Measurements from ENCODE around the gene UPK1A. TPM values are rescaled to one million over a fixed set of nuclear protein-coding genes. Genes with fewer than 3 reads are reported as not detected.

The UPK1A gene
- total and polyA plus RNA-seq, 9 of the 15 experiments (the other 6 are each of a cell fraction or from before 2014, with no cell fraction given): 0.06 to 0.13 TPM; not detected in 7

- no peak for TF ChIP-seq FOXP4 (CRISPR knock-in tag; IDR thresholded peaks at IDR 0.05; ENCODE audit: borderline replicate concordance)
- no peak for TF ChIP-seq TCF3 (CRISPR knock-in tag; IDR thresholded peaks at IDR 0.05)
- TF ChIP-seq ZNF239 (CRISPR knock-in tag; IDR thresholded peaks at IDR 0.05): no peak
- TF ChIP-seq, protein P1, sequence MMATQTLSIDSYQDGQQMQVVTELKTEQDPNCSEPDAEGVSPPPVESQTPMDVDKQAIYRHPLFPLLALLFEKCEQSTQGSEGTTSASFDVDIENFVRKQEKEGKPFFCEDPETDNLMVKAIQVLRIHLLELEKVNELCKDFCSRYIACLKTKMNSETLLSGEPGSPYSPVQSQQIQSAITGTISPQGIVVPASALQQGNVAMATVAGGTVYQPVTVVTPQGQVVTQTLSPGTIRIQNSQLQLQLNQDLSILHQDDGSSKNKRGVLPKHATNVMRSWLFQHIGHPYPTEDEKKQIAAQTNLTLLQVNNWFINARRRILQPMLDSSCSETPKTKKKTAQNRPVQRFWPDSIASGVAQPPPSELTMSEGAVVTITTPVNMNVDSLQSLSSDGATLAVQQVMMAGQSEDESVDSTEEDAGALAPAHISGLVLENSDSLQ (IDR thresholded peaks at IDR 0.05): peak; percentile 83
- peak; percentile 54; the same call in 1 of the 2 replicates for TF ChIP-seq TFAP4 (CRISPR knock-in tag; IDR thresholded peaks at IDR 0.05; ENCODE audit: borderline replicate concordance)
- no peak for TF ChIP-seq MCM7 (IDR thresholded peaks at IDR 0.05)
- TF ChIP-seq SMC3 (conservative IDR thresholded peaks at IDR 0.05; ENCODE audit: insufficient read depth, low read depth, low read length): peak; percentile 99
- TF ChIP-seq TBL1XR1 (IDR thresholded peaks at IDR 0.05; ENCODE audit: low read length in 2 of 2): 0 out of 4 replicates have a peak, but pooled peaks have one; percentile 34
- no peak for TF ChIP-seq ZNF583 (CRISPR knock-in tag; IDR thresholded peaks at IDR 0.05)
- TF ChIP-seq EGR1 (conservative IDR thresholded peaks at IDR 0.05): peak; percentile 32
Observed at GRCh38 chr19:35693835-35694599, 27.7 kb downstream of the UPK1A start (continued).

Measured in K562 (cell line).